ENCODE results near the gene COMMD7.

DNA sequence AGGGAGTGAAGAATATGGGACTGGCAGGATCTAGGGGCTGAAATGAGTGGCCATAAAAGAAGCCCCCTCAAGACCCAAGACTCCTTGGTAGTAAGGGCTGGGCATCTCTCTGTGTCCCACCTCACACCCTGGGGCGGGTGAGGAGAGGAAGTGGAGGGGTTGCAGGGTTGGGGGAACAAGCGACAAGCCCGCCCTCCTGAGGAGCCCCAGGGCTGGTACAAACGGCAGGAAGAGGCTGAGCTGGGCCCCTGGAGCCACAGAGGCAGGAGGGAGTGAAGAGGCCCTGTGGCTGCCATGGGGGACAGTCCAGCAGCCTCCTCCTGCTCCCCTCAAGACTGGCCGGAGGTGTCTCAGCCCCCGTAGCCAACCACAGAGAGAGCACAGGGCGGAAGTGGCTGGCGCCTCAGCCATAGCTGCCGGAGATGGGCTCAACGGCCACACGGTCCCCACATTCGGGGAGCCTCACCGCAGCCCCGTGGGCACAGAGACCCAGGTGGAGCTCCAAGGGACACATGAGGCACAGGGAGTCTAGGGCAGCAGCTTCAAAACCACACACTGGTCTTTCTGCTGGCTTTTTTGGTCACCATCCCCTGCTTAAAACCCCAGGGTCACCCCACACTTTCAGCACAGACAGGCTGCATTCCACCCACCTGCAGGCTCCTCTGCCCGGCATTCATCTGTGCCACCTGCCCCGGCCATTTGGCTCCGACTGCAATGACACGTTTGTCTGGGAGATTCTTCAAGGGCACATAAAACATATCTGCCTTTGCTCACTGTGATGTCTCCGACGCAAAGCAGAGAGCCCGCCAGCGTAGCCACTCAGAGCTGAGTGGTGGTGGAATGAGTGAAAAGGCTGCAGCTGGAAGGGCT, 70.0 kb downstream of the COMMD7 start:
- TF ChIP-seq POLR2A (IDR thresholded peaks at IDR 0.05; ENCODE audit: low read length) = peak; percentile 47
- TF ChIP-seq GATA1 (IDR thresholded peaks at IDR 0.05; ENCODE audit: low read depth, low read length) = no peak
